IMR-90 (cell line): ENCODE measurements around the gene SNRNP40. TPM values are rescaled to one million over a fixed set of nuclear protein-coding genes. Genes with fewer than 3 reads are reported as not detected.
A peak's percentile ranks its signal among the peaks of the same experiment; 100 is the strongest.

ENCODE experiments used
- ATAC-seq: fragments of 200-7000 bp; cut with Tn5 transposase; 2 replicates; pipeline ENCODE4 v1.9.1; 2020; ENCODE audit warnings: low read depth, mild to moderate bottlenecking, moderate library complexity
- BruUV-seq: library from RNA; stranded (reverse); fragments of 400-500 nt; replicated peaks from 2 replicates; lab custom pipeline; 2021; lab: Mats Ljungman, UMichigan
- CTCF ChIA-PET: fragments of 300-600 bp; formaldehyde crosslinking; extraction: SDS; loops from one replicate; lab custom pipeline; 2021; ENCODE audit warnings: antibody characterized with exemption; lab: Yijun Ruan, JAX
- POLR2A ChIA-PET: fragments of 300-600 bp; sonication (Branson Sonifier 250); formaldehyde crosslinking; loops from one replicate; lab custom pipeline; 2022; ENCODE audit warnings: antibody characterized with exemption; ENCODE audit not compliant: unreplicated experiment; lab: Charles Lee
- DNase-seq: peaks from one replicate; pipeline ENCODE4 v3.0.0; 2013
- H2AFZ ChIP-seq: replicated peaks from 2 replicates; pipeline ENCODE3; 2013; ENCODE audit warnings: low read length, mild to moderate bottlenecking; ENCODE audit not compliant: poor library complexity
- H2AK5ac ChIP-seq: 2 replicates; pipeline ENCODE4 v1.6.1; 2013; ENCODE audit warnings: low read depth, low read length, inconsistent platforms
- H2AK9ac ChIP-seq: replicated peaks from 2 replicates; pipeline ENCODE3; 2013; ENCODE audit warnings: mild to moderate bottlenecking, low read depth, low read length, moderate library complexity; ENCODE audit not compliant: poor library complexity
- H2BK120ac ChIP-seq: 2 replicates; pipeline ENCODE4 v1.6.1; 2013; ENCODE audit warnings: low read depth, low read length, inconsistent platforms
- H2BK15ac ChIP-seq: 3 replicates; pipeline ENCODE4 v1.6.1; 2013; ENCODE audit warnings: low read depth, low read length, inconsistent platforms
- H2BK20ac ChIP-seq: 2 replicates; pipeline ENCODE4 v1.6.1; 2013; ENCODE audit warnings: low read depth, mild to moderate bottlenecking, inconsistent platforms, low read length, moderate library complexity
- H2BK5ac ChIP-seq: 2 replicates; pipeline ENCODE4 v1.6.1; 2013; ENCODE audit warnings: mild to moderate bottlenecking, low read depth, low read length, inconsistent platforms; ENCODE audit not compliant: poor library complexity, severe bottlenecking
- H3K14ac ChIP-seq: replicated peaks from 2 replicates; pipeline ENCODE4 v1.6.1; 2013; ENCODE audit warnings: low read depth, low read length, inconsistent platforms
- H3K18ac ChIP-seq: 2 replicates; pipeline ENCODE4 v1.6.1; 2013; ENCODE audit warnings: low read depth, low read length, control low read depth
- H3K23ac ChIP-seq: 2 replicates; pipeline ENCODE4 v1.6.1; 2013; ENCODE audit warnings: low read depth, low read length, inconsistent platforms
- H3K27ac ChIP-seq: 2 replicates; pipeline ENCODE4 v1.5.1; 2013; ENCODE audit warnings: mild to moderate bottlenecking, control low read depth, low read length; ENCODE audit not compliant: insufficient read depth
- H3K27me3 ChIP-seq: 2 replicates; pipeline ENCODE4 v1.6.1; 2013; ENCODE audit warnings: low read length; ENCODE audit not compliant: control insufficient read depth, insufficient read depth
- H3K36me3 ChIP-seq: 2 replicates; pipeline ENCODE4 v1.6.1; 2013; ENCODE audit warnings: low read length, mixed read lengths; ENCODE audit not compliant: control insufficient read depth, insufficient read depth
- H3K4ac ChIP-seq: 2 replicates; pipeline ENCODE4 v1.6.1; 2013; ENCODE audit warnings: low read depth, low read length, inconsistent platforms
- H3K4me1 ChIP-seq: 2 replicates; pipeline ENCODE4 v1.6.1; 2013; ENCODE audit warnings: low read length, mixed read lengths; ENCODE audit not compliant: control insufficient read depth, insufficient read depth
- H3K4me2 ChIP-seq: 2 replicates; pipeline ENCODE4 v1.6.1; 2013; ENCODE audit warnings: low read depth, mild to moderate bottlenecking, control low read depth, low read length, moderate library complexity
- H3K4me3 ChIP-seq: 2 replicates; pipeline ENCODE4 v1.5.1; 2013; ENCODE audit warnings: low read depth, mild to moderate bottlenecking, control low read depth, low read length, moderate library complexity; ENCODE audit not compliant: insufficient read depth
- H3K56ac ChIP-seq: 2 replicates; pipeline ENCODE4 v1.6.1; 2013; ENCODE audit warnings: low read length, inconsistent platforms; ENCODE audit not compliant: insufficient read depth; ENCODE audit errors: extremely low read depth
- H3K79me1 ChIP-seq, 2 experiments: 2 replicates each; pipeline ENCODE4 v1.6.1; 2013; ENCODE audit warnings: low read length in 2 of 2, inconsistent platforms in 1 of 2, low read depth in 1 of 2
- H3K9ac ChIP-seq: 2 replicates; pipeline ENCODE4 v1.6.1; 2013; ENCODE audit warnings: low read depth, low read length, control low read depth
- H3K9me1 ChIP-seq: 2 replicates; pipeline ENCODE4 v1.6.1; 2013; ENCODE audit warnings: low read length, inconsistent platforms; ENCODE audit not compliant: insufficient read depth
- H3K9me3 ChIP-seq: 2 replicates; pipeline ENCODE4 v1.6.1; 2013; ENCODE audit warnings: low read length; ENCODE audit not compliant: control insufficient read depth, insufficient read depth
- H4K20me1 ChIP-seq: 2 replicates; pipeline ENCODE4 v1.6.1; 2013; ENCODE audit warnings: low read length, inconsistent platforms; ENCODE audit not compliant: insufficient read depth
- H4K5ac ChIP-seq: 2 replicates; pipeline ENCODE4 v1.6.1; 2013; ENCODE audit warnings: mild to moderate bottlenecking, low read depth, low read length, control low read depth
- H4K8ac ChIP-seq, 2 experiments: 2 replicates each; pipeline ENCODE4 v1.6.1; 2013; ENCODE audit warnings: low read depth in 2 of 2, low read length in 2 of 2, control low read depth in 1 of 2, inconsistent platforms in 1 of 2
- H4K91ac ChIP-seq: 2 replicates; pipeline ENCODE4 v1.6.1; 2013; ENCODE audit warnings: low read depth, low read length, inconsistent platforms; ENCODE audit not compliant: insufficient read depth
- CEBPB ChIP-seq: IDR thresholded peaks from 2 replicates; pipeline ENCODE4 v1.6.1; 2012; ENCODE audit warnings: low read depth, low read length, improper control_type of control experiment
- FOS ChIP-seq: fragments of 150-350 bp; IDR thresholded peaks from 2 replicates; pipeline ENCODE4 v1.6.1; 2016; ENCODE audit warnings: low read depth, low read length
- USF2 ChIP-seq: fragments of 150-350 bp; IDR thresholded peaks from 2 replicates; pipeline ENCODE4 v1.6.1; 2017; ENCODE audit warnings: mild to moderate bottlenecking, antibody characterized with exemption, low read length, low read depth
- WGBS, 2 experiments: methylation state at CpG; one replicate each; pipeline versions ENCODE4 v1.1.5 to v1.1.7; 2013; ENCODE audit warnings: missing lambda C conversion rate in 2 of 2; ENCODE audit not compliant: insufficient read length in 1 of 2; ENCODE audit errors: extremely low coverage in 2 of 2; 5-methylcytosine and 5-hydroxymethylcytosine counted together
- dilution Hi-C: fragments of 300-500 bp; cut with HindIII; formaldehyde crosslinking; loops from one replicate; pipeline ENCODE4 v1.14.3; 2018; ENCODE audit warnings: low sequenced_read_pairs; ENCODE audit not compliant: unreplicated experiment
- in situ Hi-C: fragments of 300-500 bp; cut with MboI; formaldehyde crosslinking; loops from 3 replicates; pipeline ENCODE4 v1.14.3; 2019; ENCODE audit warnings: low sequenced_read_pairs, inconsistent platforms, mixed read lengths
- intact Hi-C: fragments of 100-400 bp; cut with micrococcal nuclease; formaldehyde crosslinking; loops from 2 replicates; pipeline ENCODE4 v1.10.0; 2022
- polyA plus RNA-seq, 3 experiments: library from polyadenylated mRNA; depleted of rRNA; stranded (reverse); fragments of >200 nt; gene quantifications; 2 replicates each; pipeline ENCODE4 v1.2.3, GENCODE V29; 2012; ENCODE audit warnings: low replicate concordance in 1 of 3
- total RNA-seq: library from RNA; depleted of rRNA; stranded (reverse); fragments of >200 nt; gene quantifications from 2 replicates; pipeline ENCODE4 v1.2.3, GENCODE V29; 2012

Gene SNRNP40
- total and polyA plus RNA-seq, 2 of the 4 experiments (the other 2 are of a cell fraction) = 52.3 to 178 TPM

DNA sequence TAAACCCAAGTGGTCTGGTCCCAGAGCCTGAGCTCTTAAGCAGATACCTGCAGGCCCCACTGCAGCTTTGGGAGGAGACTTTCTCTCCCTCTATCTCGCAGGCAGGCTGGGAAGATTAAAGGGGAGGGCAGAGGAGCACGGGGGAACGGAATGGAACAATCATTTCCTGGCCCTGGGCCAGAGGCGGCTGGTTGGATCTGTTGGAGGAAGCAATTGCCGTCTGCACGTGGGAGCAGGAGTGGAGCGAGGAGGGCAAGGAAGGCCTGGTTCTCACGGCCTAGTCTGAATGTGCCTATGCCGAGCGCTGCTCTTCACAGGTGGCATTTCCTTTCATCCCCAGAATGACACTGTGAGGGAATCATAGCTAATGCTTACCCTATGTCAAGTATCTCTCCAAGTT lies 80.6 kb downstream of the SNRNP40 start:
- H3K56ac ChIP-seq = no peak overlapping the region
- H3K9ac ChIP-seq = no peak overlapping the region
- H4K20me1 ChIP-seq = no peaks in the 10 kb centered on the region
- H2BK15ac ChIP-seq = no peak overlapping the region
- BruUV-seq = no TSS peak
- H2AK9ac ChIP-seq = no peak overlapping the region
- ChIA-PET CTCF (no interaction called here), POLR2A (no interaction called here)
- H3K9me1 ChIP-seq = no peaks in the 10 kb centered on the region
- no peaks in the 10 kb centered on the region for H3K79me1 ChIP-seq
- intact Hi-C loops = no loop called here
- no peak overlapping the region for H3K4me2 ChIP-seq
- H3K23ac ChIP-seq = no peak overlapping the region
- TF ChIP-seq USF2 (no peak), CEBPB (no peak), FOS (no peak)
- no peak overlapping the region for H3K4ac ChIP-seq
- no peak overlapping the region for H3K18ac ChIP-seq
- no peak overlapping the region for H4K8ac ChIP-seq
- H3K36me3 ChIP-seq = no peaks in the 10 kb centered on the region
- peaks cover 25% of the 10 kb centered on the region for H3K27me3 ChIP-seq
- no peak overlapping the region for H3K4me3 ChIP-seq
- dilution Hi-C loops = no loop called here
- no peak for ATAC-seq
- WGBS, 2 experiments = no CpG with 5 or more reads among the region's 10 CpGs
- H3K4me1 ChIP-seq = no peaks in the 10 kb centered on the region
- no peak overlapping the region for H2BK20ac ChIP-seq
- no peak overlapping the region for H2BK120ac ChIP-seq
- H2AFZ ChIP-seq = peak overlapping the region; percentile 43
- in situ Hi-C loops = no loop called here
- DNase-seq = peak; percentile 17
- H3K27ac ChIP-seq = no peak overlapping the region
- no peak overlapping the region for H2BK5ac ChIP-seq
- H3K9me3 ChIP-seq = peaks cover 3% of the 10 kb centered on the region
- no peak overlapping the region for H4K91ac ChIP-seq
- no peak overlapping the region for H3K14ac ChIP-seq
- no peak overlapping the region for H4K5ac ChIP-seq
- no peak overlapping the region for H2AK5ac ChIP-seq
